H9 (cell line): ENCODE results near the gene HMGB1. TPM values are rescaled to one million over a fixed set of nuclear protein-coding genes. Genes with fewer than 3 reads are reported as not detected.

Experiments
- DNase-seq: peaks from one replicate; pipeline ENCODE4 v3.0.0-alpha.2; 2017
- H2AFZ ChIP-seq: one replicate; pipeline ENCODE4 v1.6.1; 2013; ENCODE audit warnings: mild to moderate bottlenecking, low read length, control low read depth, moderate library complexity
- H2AK5ac ChIP-seq: 2 replicates; pipeline ENCODE4 v1.6.1; 2013; ENCODE audit warnings: low read length, control low read depth, mixed read lengths; ENCODE audit not compliant: insufficient read length
- H2BK120ac ChIP-seq: one replicate; pipeline ENCODE4 v1.6.1; 2013; ENCODE audit warnings: low read depth, mild to moderate bottlenecking, low read length, control low read depth, inconsistent platforms; ENCODE audit not compliant: poor library complexity, severe bottlenecking
- H2BK12ac ChIP-seq: 2 replicates; pipeline ENCODE4 v1.6.1; 2013; ENCODE audit warnings: low read length, control low read depth, mixed read lengths, low read depth; ENCODE audit not compliant: insufficient read length
- H2BK15ac ChIP-seq: 2 replicates; pipeline ENCODE4 v1.6.1; 2013; ENCODE audit warnings: low read depth, low read length, control low read depth
- H2BK20ac ChIP-seq: one replicate; pipeline ENCODE4 v1.6.1; 2013; ENCODE audit warnings: low read depth, mild to moderate bottlenecking, low read length, control low read depth, inconsistent platforms; ENCODE audit not compliant: poor library complexity, severe bottlenecking
- H2BK5ac ChIP-seq: 2 replicates; pipeline ENCODE4 v1.6.1; 2013; ENCODE audit warnings: low read length, control low read depth, mixed read lengths; ENCODE audit not compliant: insufficient read length
- H3K14ac ChIP-seq: 2 replicates; pipeline ENCODE4 v1.6.1; 2013; ENCODE audit warnings: low read length, control low read depth; ENCODE audit not compliant: insufficient read depth
- H3K18ac ChIP-seq: 2 replicates; pipeline ENCODE4 v1.6.1; 2013; ENCODE audit warnings: low read depth, mild to moderate bottlenecking, mixed read lengths, low read length, control low read depth; ENCODE audit not compliant: insufficient read length
- H3K23ac ChIP-seq: 2 replicates; pipeline ENCODE4 v1.6.1; 2013; ENCODE audit warnings: low read length, control low read depth, mixed read lengths, low read depth; ENCODE audit not compliant: insufficient read length
- H3K23me2 ChIP-seq: 2 replicates; pipeline ENCODE4 v1.6.1; 2013; ENCODE audit warnings: low read depth, mild to moderate bottlenecking, mixed read lengths, low read length, control low read depth; ENCODE audit not compliant: insufficient read length, poor library complexity, severe bottlenecking
- H3K27ac ChIP-seq: 2 replicates; pipeline ENCODE4 v1.5.1; 2013; ENCODE audit warnings: low read length, control low read depth, mixed read lengths, low read depth; ENCODE audit not compliant: insufficient read length
- H3K27me3 ChIP-seq: 2 replicates; pipeline ENCODE4 v1.6.1; 2013; ENCODE audit warnings: low read length, control low read depth, inconsistent platforms; ENCODE audit not compliant: insufficient read depth
- H3K4ac ChIP-seq: 2 replicates; pipeline ENCODE4 v1.6.1; 2013; ENCODE audit warnings: low read depth, mild to moderate bottlenecking, control low read depth, inconsistent platforms, low read length, moderate library complexity
- H3K4me1 ChIP-seq: 2 replicates; pipeline ENCODE4 v1.6.1; 2013; ENCODE audit warnings: low read length, control low read depth, inconsistent platforms; ENCODE audit not compliant: insufficient read depth
- H3K4me2 ChIP-seq: 2 replicates; pipeline ENCODE4 v1.6.1; 2013; ENCODE audit warnings: low read length, control low read depth, mixed read lengths; ENCODE audit not compliant: insufficient read length, insufficient read depth
- H3K56ac ChIP-seq: 2 replicates; pipeline ENCODE4 v1.6.1; 2013; ENCODE audit warnings: low read depth, mild to moderate bottlenecking, mixed read lengths, low read length, control low read depth; ENCODE audit not compliant: insufficient read length
- H3K79me1 ChIP-seq: 2 replicates; pipeline ENCODE4 v1.6.1; 2013; ENCODE audit warnings: low read depth, mild to moderate bottlenecking, moderate library complexity, low read length, control low read depth, inconsistent platforms; ENCODE audit not compliant: insufficient read depth, poor library complexity, severe bottlenecking
- H3K79me2 ChIP-seq: 2 replicates; pipeline ENCODE4 v1.6.1; 2013; ENCODE audit warnings: low read length, control low read depth, inconsistent platforms; ENCODE audit not compliant: insufficient read depth
- H3K9ac ChIP-seq: 2 replicates; pipeline ENCODE4 v1.6.1; 2013; ENCODE audit warnings: low read length, control low read depth, mixed read lengths; ENCODE audit not compliant: insufficient read length; ENCODE audit errors: extremely low read depth
- H3K9me3 ChIP-seq: one replicate; pipeline ENCODE4 v1.6.1; 2013; ENCODE audit warnings: low read depth, low read length, inconsistent platforms; ENCODE audit not compliant: control insufficient read depth
- H3T11ph ChIP-seq: one replicate; pipeline ENCODE4 v1.6.1; 2013; ENCODE audit warnings: mild to moderate bottlenecking, low read length, control low read depth, inconsistent platforms
- H4K20me1 ChIP-seq: one replicate; pipeline ENCODE4 v1.6.1; 2013; ENCODE audit not compliant: control insufficient read depth, insufficient read length, insufficient read depth
- H4K5ac ChIP-seq: 2 replicates; pipeline ENCODE4 v1.6.1; 2013; ENCODE audit warnings: low read depth, mild to moderate bottlenecking, mixed read lengths, low read length, control low read depth; ENCODE audit not compliant: insufficient read length
- H4K8ac ChIP-seq: replicated peaks from 2 replicates; pipeline ENCODE4 v1.6.1; 2013; ENCODE audit warnings: low read length, control low read depth, mixed read lengths, low read depth; ENCODE audit not compliant: insufficient read length
- H4K91ac ChIP-seq: 2 replicates; pipeline ENCODE4 v1.6.1; 2013; ENCODE audit warnings: low read depth, mild to moderate bottlenecking, moderate library complexity, mixed read lengths, low read length, control low read depth; ENCODE audit not compliant: insufficient read length
- H3K27ac Mint-ChIP-seq, 3 experiments: 2 replicates in 2 of 3; 3 replicates in 1 of 3; pipeline ENCODE4 v1.8.0; 2020 to 2021; ENCODE audit warnings: mixed read lengths in 3 of 3, mild to moderate bottlenecking in 1 of 3, moderate library complexity in 1 of 3
- H3K27me3 Mint-ChIP-seq: 2 replicates; pipeline ENCODE4 v1.8.0; 2021; ENCODE audit warnings: low read depth, mild to moderate bottlenecking, moderate library complexity, mixed read lengths
- H3K36me3 Mint-ChIP-seq, 3 experiments: 2 replicates in 2 of 3; 3 replicates in 1 of 3; pipeline ENCODE4 v1.8.0; 2020 to 2021; ENCODE audit warnings: low read depth in 3 of 3, mixed read lengths in 3 of 3; ENCODE audit not compliant: insufficient read depth in 1 of 3
- H3K4me1 Mint-ChIP-seq, 2 experiments: 2 replicates each; pipeline ENCODE4 v1.8.0; 2020; ENCODE audit warnings: mixed read lengths in 2 of 2
- H3K4me3 Mint-ChIP-seq, 2 experiments: 2 replicates in 1 of 2; 3 replicates in 1 of 2; pipeline ENCODE4 v1.8.0; 2020 to 2021; ENCODE audit warnings: mild to moderate bottlenecking in 2 of 2, mixed read lengths in 2 of 2, moderate library complexity in 1 of 2
- H3K9me3 Mint-ChIP-seq, 2 experiments: 2 replicates in 1 of 2; 3 replicates in 1 of 2; pipeline ENCODE4 v1.8.0; 2020; ENCODE audit warnings: mild to moderate bottlenecking in 2 of 2, mixed read lengths in 2 of 2, moderate library complexity in 1 of 2
- CTCF ChIP-seq: fragments of 200-600 bp; sonication (generic); conservative IDR thresholded peaks from 3 replicates; pipeline ENCODE4 v1.8.0; 2021; ENCODE audit warnings: antibody characterized with exemption, mild to moderate bottlenecking
- WGBS: extraction: QIAGEN DNeasy Blood & Tissue Kit; methylation state at CpG from one replicate; pipeline ENCODE4 v1.1.7; 2013; ENCODE audit warnings: missing lambda C conversion rate, low lambda C conversion rate, mixed read lengths; ENCODE audit not compliant: insufficient read length; ENCODE audit errors: extremely low coverage; 5-methylcytosine and 5-hydroxymethylcytosine counted together
- total RNA-seq: library from RNA; stranded (reverse); gene quantifications from 2 replicates; pipeline ENCODE4 v1.2.1, GENCODE V29; 2021

The HMGB1 gene
- total RNA-seq, 1 experiment from 2014 or later: 688 TPM

GRCh38 chr13:30409886-30410704 lies 55.6 kb downstream of the HMGB1 start:
- Histone ChIP-seq H3K23me2 (no peaks in the 10 kb centered on the region), H3K9ac (no peak overlapping the region), H3K23ac (no peak overlapping the region), H4K8ac (no peak overlapping the region), H4K5ac (no peak overlapping the region), H3K14ac (no peak overlapping the region), H3K9me3 (no peaks in the 10 kb centered on the region), H4K91ac (no peak overlapping the region), H3K27me3 (0 out of 2 replicates have a peak, but pooled peaks cover 3% of the 10 kb centered on the region), H3K27ac (no peak overlapping the region), H3K4me1 (no peaks in the 10 kb centered on the region; the same call in 1 of the 2 replicates), H2BK120ac (no peak overlapping the region), H3K18ac (no peak overlapping the region), H3K79me2 (no peaks in the 10 kb centered on the region), H3K56ac (no peak overlapping the region), H3K79me1 (no peaks in the 10 kb centered on the region), H2BK20ac (no peak overlapping the region), H2AFZ (no peak overlapping the region), H2BK12ac (no peak overlapping the region), H4K20me1 (no peaks in the 10 kb centered on the region), H2BK15ac (no peak overlapping the region), H3K4ac (no peak overlapping the region), H3T11ph (no peak overlapping the region), H2BK5ac (no peak overlapping the region), H3K4me2 (no peak overlapping the region), H2AK5ac (no peak overlapping the region)
- DNase-seq: no peak
- no peak for TF ChIP-seq CTCF
- WGBS: no CpG with 5 or more reads among the region's 13 CpGs
- Mint-ChIP-seq H3K9me3 (no peaks in the 10 kb centered on the region; a peak in 2 of 5 replicates), H3K27ac (no peak overlapping the region; a peak in 2 of 7 replicates), H3K4me3 (no peak overlapping the region; a peak in 1 of 5 replicates), H3K4me1 (peaks cover 10 to 14% of the 10 kb centered on the region in 2 experiments), H3K27me3 (peaks cover 38% of the 10 kb centered on the region), H3K36me3 (0 out of 7 replicates have a peak, but pooled peaks cover 0 to 1% (median 0%) of the 10 kb centered on the region in 3 experiments)
